GM10266 (cell line): ENCODE measurements around the gene CEP89.

Experiments used
- DNase-seq: peaks from one replicate; pipeline ENCODE4 v3.0.0; 2012; ENCODE audit errors: extremely low spot score
- TF ChIP-seq, protein P1 (sequence below): IDR thresholded peaks from 2 replicates; pipeline ENCODE4 v1.5.1; 2012; ENCODE audit warnings: mild to moderate bottlenecking, low read depth; ENCODE audit not compliant: control insufficient read depth, insufficient read depth; ENCODE audit errors: missing control alignments

Gene CEP89

DNA sequence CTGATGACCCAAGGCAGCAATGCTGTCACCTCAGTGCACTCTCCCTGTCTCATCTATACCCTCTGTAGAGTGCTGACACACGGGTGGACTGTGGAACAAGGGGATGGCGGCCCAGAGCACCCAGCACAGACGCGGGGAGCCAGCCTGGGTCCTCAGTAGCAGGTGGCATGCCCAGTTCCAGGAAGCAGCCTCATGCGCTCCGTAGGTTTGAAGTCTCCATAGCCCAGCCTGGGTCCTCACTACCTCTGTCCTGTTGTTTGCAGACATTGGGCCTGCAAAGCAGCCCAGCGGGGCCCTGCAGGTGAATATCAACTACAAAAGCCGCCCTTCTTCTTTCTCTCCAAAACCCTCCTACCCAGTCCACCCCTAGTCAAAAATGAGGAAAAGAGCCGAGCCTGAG lies 97.2 kb downstream of the CEP89 start:
- TF ChIP-seq, protein P1, sequence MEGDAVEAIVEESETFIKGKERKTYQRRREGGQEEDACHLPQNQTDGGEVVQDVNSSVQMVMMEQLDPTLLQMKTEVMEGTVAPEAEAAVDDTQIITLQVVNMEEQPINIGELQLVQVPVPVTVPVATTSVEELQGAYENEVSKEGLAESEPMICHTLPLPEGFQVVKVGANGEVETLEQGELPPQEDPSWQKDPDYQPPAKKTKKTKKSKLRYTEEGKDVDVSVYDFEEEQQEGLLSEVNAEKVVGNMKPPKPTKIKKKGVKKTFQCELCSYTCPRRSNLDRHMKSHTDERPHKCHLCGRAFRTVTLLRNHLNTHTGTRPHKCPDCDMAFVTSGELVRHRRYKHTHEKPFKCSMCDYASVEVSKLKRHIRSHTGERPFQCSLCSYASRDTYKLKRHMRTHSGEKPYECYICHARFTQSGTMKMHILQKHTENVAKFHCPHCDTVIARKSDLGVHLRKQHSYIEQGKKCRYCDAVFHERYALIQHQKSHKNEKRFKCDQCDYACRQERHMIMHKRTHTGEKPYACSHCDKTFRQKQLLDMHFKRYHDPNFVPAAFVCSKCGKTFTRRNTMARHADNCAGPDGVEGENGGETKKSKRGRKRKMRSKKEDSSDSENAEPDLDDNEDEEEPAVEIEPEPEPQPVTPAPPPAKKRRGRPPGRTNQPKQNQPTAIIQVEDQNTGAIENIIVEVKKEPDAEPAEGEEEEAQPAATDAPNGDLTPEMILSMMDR: no peak
- no peak for DNase-seq

DNA sequence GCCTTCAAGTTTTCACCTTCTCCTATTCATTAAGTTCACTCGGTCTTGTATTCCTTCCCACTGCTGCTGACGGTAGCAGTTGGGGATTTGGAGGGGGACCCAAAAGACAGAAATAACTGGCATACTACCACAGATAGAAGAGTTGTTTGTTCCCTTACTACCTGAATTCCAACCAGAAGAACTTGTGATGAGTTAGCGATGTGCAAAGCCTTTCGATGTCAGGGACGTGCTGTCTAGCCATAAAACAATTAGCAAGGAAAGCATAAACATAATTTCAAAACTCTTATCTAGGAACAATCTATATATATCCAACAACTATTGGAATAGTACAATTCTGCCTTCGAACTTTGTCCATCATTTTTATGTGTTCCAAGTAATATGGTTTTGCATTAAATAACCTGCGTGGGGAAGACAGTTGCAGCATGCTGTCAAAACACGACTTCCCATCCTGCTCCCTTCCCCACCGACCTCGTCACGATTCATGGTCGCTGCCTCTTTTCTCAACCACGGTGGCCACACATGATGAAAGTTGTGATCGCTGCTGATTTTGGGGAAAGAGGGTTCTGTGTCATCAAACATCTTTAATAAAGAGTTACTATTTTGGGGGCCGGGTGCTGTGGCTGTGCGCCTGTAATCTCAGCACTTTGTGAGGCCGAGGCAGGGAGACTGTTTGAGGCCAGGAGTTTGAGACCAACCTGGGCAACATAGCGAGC lies 98.4 kb downstream of the CEP89 start:
- TF ChIP-seq, protein P1: no peak
- DNase-seq: no peak

DNA sequence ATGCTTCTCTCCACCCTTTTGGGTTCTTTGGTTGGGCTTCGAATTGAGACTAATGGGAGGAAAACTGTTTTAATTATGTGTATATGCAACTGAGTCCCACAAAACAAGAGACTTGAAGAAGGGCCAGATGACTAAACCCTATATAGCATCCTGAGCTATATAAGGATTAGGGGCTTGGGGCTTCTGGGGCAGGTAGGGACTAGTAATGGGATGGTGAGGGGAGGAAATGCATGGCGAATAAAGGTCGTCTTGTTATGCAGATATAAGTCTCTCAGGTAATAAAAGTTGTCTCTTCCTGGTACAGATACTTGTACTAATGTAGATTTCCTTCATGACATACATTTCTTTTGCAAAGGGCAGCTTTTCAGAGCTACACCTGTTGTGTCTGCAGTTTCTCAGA lies 99.4 kb downstream of the CEP89 start:
- DNase-seq: no peak
- TF ChIP-seq, protein P1: no peak

DNA sequence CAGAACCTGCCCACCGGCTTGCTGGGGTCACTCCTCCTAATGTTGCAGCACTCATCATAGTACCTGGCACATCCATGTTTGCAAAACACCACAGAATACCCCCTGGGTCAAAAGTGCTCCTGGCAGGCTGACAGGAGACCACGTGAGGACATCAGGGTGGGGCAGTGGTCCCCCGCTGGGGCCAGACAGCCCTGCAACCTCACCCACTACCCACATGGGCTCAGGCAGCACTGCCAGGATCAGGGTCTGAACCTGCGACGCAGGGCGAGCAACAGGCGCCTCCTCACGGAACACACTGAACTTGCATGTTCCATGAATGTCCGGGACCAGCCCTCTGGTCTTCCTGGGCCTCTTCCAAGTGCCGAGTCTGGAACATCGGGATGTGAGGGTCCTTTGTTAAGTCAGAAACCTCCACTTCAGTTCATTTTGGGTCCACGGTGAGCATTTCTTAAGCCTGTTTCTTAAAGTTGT lies 100.7 kb downstream of the CEP89 start:
- TF ChIP-seq, protein P1: no peak
- DNase-seq: no peak

DNA sequence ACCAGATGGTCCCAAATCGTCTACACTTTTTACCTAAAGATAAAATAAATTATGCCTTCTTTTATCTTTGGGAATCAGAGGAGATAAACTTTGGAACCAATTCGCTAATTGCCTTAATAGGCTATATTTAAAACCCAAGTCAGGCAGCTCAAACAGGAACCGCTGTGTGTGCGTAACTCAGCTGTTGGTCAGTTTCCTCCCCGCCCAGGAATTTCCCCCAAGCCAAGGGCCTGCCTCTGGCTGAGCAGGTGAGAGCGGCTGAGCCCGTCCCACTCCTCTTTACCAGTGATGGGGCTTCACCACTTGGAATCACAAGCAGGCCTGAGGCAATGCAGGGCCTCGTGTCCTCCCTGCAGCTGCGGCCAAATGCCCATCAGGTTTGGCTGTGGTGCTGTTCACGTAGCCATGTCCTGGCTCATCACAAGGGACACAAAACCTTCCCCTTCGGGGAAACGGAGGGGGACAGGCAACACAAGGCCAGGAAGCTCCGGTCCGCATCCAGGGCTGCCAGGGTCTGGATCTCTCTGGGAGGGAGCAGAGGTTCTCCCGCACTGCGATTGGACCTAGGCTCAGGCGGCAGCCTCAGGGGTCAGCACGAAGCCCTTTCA lies 101.7 kb downstream of the CEP89 start:
- no peak for DNase-seq
- TF ChIP-seq, protein P1: no peak

DNA sequence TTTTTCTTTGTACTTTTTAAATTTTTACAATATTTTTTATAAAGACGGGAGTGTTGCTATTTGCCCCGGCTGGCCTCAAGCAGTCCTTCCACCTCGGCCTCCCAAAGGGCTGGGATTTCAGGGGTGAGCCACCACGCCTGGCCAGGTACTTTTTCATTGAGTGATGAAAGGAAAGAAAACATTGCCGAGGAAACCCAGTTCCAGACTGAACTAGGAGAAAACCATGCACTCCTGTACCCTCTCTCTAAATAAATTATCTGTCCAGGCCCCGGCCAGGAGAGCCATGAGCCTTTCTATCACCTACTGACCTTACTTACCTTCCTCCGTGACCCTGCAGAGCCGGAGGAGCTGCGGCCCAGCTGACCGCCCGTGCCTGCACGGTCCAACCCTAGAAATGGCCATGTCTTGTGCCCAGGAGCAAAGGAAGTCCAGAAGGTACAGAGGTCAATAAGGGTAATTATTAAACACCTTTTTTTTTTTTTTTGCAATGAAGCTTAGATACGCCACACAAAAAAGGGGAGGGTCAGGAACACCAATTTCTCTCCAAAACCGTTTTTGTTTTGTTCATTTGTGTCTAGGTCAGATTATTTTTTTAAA lies 102.3 kb downstream of the CEP89 start, which contains the start of gene SLC7A9:
Gene SLC7A9 (minus strand): TSS at position 399 of the 597 bp plus-strand sequence. CDS start 1,233 bp downstream, outside the sequence.
- TF ChIP-seq, protein P1: no peak
- no peak for DNase-seq
